Chondrocyte (in vitro differentiated cells): ENCODE results near the gene PAM. TPM values are rescaled to one million over a fixed set of nuclear protein-coding genes. Genes with fewer than 3 reads are reported as not detected.

Experiments
- DNase-seq: peaks from one replicate; pipeline ENCODE4 v3.0.0; 2021; ENCODE audit warnings: mixed read lengths, low spot score
- H3K27ac Mint-ChIP-seq: one replicate; pipeline ENCODE4 v1.8.0; 2021; ENCODE audit warnings: mild to moderate bottlenecking, moderate library complexity, mixed read lengths; ENCODE audit not compliant: unreplicated experiment
- H3K27me3 Mint-ChIP-seq: 2 replicates; pipeline ENCODE4 v1.8.0; 2021; ENCODE audit warnings: low read depth, mixed read lengths
- H3K36me3 Mint-ChIP-seq: 2 replicates; pipeline ENCODE4 v1.8.0; 2021; ENCODE audit warnings: low read depth, mixed read lengths
- H3K4me1 Mint-ChIP-seq: 2 replicates; pipeline ENCODE4 v1.8.0; 2021; ENCODE audit warnings: low read depth, mild to moderate bottlenecking, mixed read lengths
- H3K4me3 Mint-ChIP-seq: one replicate; pipeline ENCODE4 v1.8.0; 2021; ENCODE audit warnings: mild to moderate bottlenecking, moderate library complexity, mixed read lengths; ENCODE audit not compliant: unreplicated experiment
- H3K9me3 Mint-ChIP-seq: 2 replicates; pipeline ENCODE4 v1.8.0; 2021; ENCODE audit warnings: low read depth, mixed read lengths
- total RNA-seq: library from RNA; stranded (reverse); gene quantifications from 3 replicates; pipeline ENCODE4 v1.2.1, GENCODE V29; 2021
- TF ChIP-seq, protein P1 (sequence below): fragments of 200-600 bp; sonication (generic); IDR thresholded peaks from 2 replicates; pipeline ENCODE4 v1.5.0; 2021; ENCODE audit warnings: antibody characterized with exemption, mild to moderate bottlenecking, moderate library complexity

The PAM gene
- total RNA-seq, 1 donor from 2014 or later = 293 TPM

GRCh38 chr5:102874054-102874453 lies 118.9 kb downstream of the PAM start:
- H3K4me1 Mint-ChIP-seq = peaks cover 2% of the 10 kb centered on the region
- no peak overlapping the region for H3K27ac Mint-ChIP-seq
- TF ChIP-seq, protein P1, sequence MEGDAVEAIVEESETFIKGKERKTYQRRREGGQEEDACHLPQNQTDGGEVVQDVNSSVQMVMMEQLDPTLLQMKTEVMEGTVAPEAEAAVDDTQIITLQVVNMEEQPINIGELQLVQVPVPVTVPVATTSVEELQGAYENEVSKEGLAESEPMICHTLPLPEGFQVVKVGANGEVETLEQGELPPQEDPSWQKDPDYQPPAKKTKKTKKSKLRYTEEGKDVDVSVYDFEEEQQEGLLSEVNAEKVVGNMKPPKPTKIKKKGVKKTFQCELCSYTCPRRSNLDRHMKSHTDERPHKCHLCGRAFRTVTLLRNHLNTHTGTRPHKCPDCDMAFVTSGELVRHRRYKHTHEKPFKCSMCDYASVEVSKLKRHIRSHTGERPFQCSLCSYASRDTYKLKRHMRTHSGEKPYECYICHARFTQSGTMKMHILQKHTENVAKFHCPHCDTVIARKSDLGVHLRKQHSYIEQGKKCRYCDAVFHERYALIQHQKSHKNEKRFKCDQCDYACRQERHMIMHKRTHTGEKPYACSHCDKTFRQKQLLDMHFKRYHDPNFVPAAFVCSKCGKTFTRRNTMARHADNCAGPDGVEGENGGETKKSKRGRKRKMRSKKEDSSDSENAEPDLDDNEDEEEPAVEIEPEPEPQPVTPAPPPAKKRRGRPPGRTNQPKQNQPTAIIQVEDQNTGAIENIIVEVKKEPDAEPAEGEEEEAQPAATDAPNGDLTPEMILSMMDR = no peak
- H3K27me3 Mint-ChIP-seq = no peaks in the 10 kb centered on the region
- H3K36me3 Mint-ChIP-seq = peaks cover 14% of the 10 kb centered on the region
- DNase-seq = no peak
- H3K9me3 Mint-ChIP-seq = no peaks in the 10 kb centered on the region
- no peak overlapping the region for H3K4me3 Mint-ChIP-seq

GRCh38 chr5:102875721-102876123 lies 120.6 kb downstream of the PAM start:
- H3K4me3 Mint-ChIP-seq = no peak overlapping the region
- H3K36me3 Mint-ChIP-seq = peaks cover 8% of the 10 kb centered on the region
- no peaks in the 10 kb centered on the region for H3K4me1 Mint-ChIP-seq
- no peak for DNase-seq
- no peak overlapping the region for H3K27ac Mint-ChIP-seq
- H3K9me3 Mint-ChIP-seq = no peaks in the 10 kb centered on the region
- H3K27me3 Mint-ChIP-seq = no peaks in the 10 kb centered on the region
- TF ChIP-seq, protein P1 = no peak

GRCh38 chr5:102876610-102877009 lies 121.5 kb downstream of the PAM start:
- H3K36me3 Mint-ChIP-seq = peaks cover 8% of the 10 kb centered on the region
- H3K4me3 Mint-ChIP-seq = no peak overlapping the region
- H3K4me1 Mint-ChIP-seq = no peaks in the 10 kb centered on the region
- H3K27ac Mint-ChIP-seq = no peak overlapping the region
- H3K9me3 Mint-ChIP-seq = no peaks in the 10 kb centered on the region
- H3K27me3 Mint-ChIP-seq = no peaks in the 10 kb centered on the region
- TF ChIP-seq, protein P1 = no peak
- DNase-seq = no peak

DNA sequence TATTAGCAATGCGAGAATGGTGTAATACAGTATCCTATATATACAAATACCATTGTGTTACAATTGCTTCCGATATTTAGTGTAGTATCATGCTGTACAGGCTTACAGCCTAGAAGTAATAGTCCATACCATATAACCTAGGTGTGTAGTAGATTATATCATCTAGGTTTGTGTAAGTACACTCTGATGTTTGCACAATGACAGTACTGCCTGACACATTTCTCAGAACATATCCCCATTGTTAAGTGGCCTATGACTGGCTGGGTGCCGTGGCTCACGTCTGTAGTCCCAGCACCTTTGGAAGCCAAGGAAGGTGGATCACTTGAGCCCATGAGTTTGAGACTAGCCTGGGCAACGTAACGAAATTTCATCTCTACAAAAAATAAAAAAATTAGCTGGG lies 124.6 kb downstream of the PAM start:
- DNase-seq = no peak
- peaks cover 6% of the 10 kb centered on the region for H3K4me1 Mint-ChIP-seq
- TF ChIP-seq, protein P1 = no peak
- H3K27me3 Mint-ChIP-seq = no peaks in the 10 kb centered on the region
- H3K36me3 Mint-ChIP-seq = peaks cover 13% of the 10 kb centered on the region
- no peak overlapping the region for H3K27ac Mint-ChIP-seq
- peaks cover 13% of the 10 kb centered on the region for H3K9me3 Mint-ChIP-seq
- H3K4me3 Mint-ChIP-seq = no peak overlapping the region

DNA sequence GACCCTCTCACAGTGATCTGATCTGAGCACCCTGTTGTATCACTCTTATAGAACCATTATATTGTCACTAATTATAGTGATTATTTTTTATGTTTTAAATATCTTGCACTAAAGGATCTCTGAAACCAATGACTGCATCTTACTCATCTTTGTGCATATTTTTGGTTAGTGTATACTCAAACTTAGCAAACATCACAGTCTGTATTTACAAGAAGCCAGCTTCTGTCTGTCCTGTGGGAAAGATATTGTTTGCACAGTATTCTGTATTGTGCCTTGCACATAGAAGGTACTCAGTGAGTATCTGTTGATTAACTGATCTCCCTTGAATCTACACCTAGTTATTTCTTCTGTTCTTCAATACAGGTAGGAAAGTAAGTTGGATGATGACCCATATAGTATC lies 131.5 kb downstream of the PAM start:
- H3K4me1 Mint-ChIP-seq = peaks cover 10% of the 10 kb centered on the region
- peaks cover 10% of the 10 kb centered on the region for H3K36me3 Mint-ChIP-seq
- peaks cover 13% of the 10 kb centered on the region for H3K9me3 Mint-ChIP-seq
- TF ChIP-seq, protein P1 = no peak
- no peak overlapping the region for H3K4me3 Mint-ChIP-seq
- H3K27me3 Mint-ChIP-seq = no peaks in the 10 kb centered on the region
- H3K27ac Mint-ChIP-seq = no peak overlapping the region
- DNase-seq = no peak
